ENCODE data around the gene VPS11. TPM values are rescaled to one million over a fixed set of nuclear protein-coding genes. Genes with fewer than 3 reads are reported as not detected.
"Not testable (repeated sequence)": the region's sequence is repeated elsewhere in the genome, so short reads cannot be mapped to it uniquely, and the experiment has no call there.

Gene VPS11
- total RNA-seq, 2 experiments from 2014 or later = 19.2 to 21.1 TPM

- ChIA-PET POLR2A (interaction anchor here (0.6 to 3.3 kb wide), 17 partner anchors 8 to 229 kb away, joined by 3 to 56 read pairs (median 6); partner anchors contain the start of genes C2CD2L, HINFP, HMBS and HYOU1), CTCF (interaction anchor here (1.1 to 2.0 kb wide), 8 partner anchors 8 to 190 kb away, joined by 3 to 8 read pairs (median 6); partner anchors contain the start of genes C2CD2L, HMBS and VPS11)
- intact Hi-C loops (cut with micrococcal nuclease) = loop anchor here (2.0 kb wide), 2 partner anchors 27 to 103 kb away; partner anchors contain the start of gene HINFP
- Mint-ChIP-seq H3K36me3 (peaks cover 58% of the 10 kb centered on the region), H3K27me3 (peaks cover 3% of the 10 kb centered on the region), H3K9me3 (no peaks in the 10 kb centered on the region), H3K4me1 (ENCODE audit: low read depth) (peaks cover 33% of the 10 kb centered on the region), H3K27ac (peak overlapping the region; percentile 94), H3K4me3 (peak overlapping the region; percentile 95)
- DNase-seq = peak; percentile 65
These were observed 26.6 kb downstream of the VPS11 start for GRCh38 chr11:119093942-119094815.

GRCh38 chr11:119094816-119095065 lies 27.1 kb downstream of the VPS11 start:
- ChIA-PET CTCF (interaction anchor here (0.7 to 2.0 kb wide), 8 partner anchors 9 to 229 kb away, joined by 3 to 8 read pairs (median 6); partner anchors contain the start of genes C2CD2L and VPS11), POLR2A (interaction anchor here (0.6 to 3.3 kb wide), 17 partner anchors 8 to 229 kb away, joined by 3 to 56 read pairs (median 6); partner anchors contain the start of genes C2CD2L, HINFP, HMBS and HYOU1)
- DNase-seq = no peak
- peaks cover 34% of the 10 kb centered on the region for H3K4me1 Mint-ChIP-seq (ENCODE audit: low read depth)
- H3K27ac Mint-ChIP-seq = peak overlapping the region; percentile 94
- peak overlapping the region; percentile 95 for H3K4me3 Mint-ChIP-seq
- H3K9me3 Mint-ChIP-seq = no peaks in the 10 kb centered on the region
- peaks cover 3% of the 10 kb centered on the region for H3K27me3 Mint-ChIP-seq
- intact Hi-C loops (cut with micrococcal nuclease) = loop anchor here (1.0 to 2.0 kb wide), 7 partner anchors 9 to 102 kb away; partner anchors contain the start of genes C2CD2L, HINFP, HYOU1 and RPS25
- H3K36me3 Mint-ChIP-seq = peaks cover 58% of the 10 kb centered on the region

DNA sequence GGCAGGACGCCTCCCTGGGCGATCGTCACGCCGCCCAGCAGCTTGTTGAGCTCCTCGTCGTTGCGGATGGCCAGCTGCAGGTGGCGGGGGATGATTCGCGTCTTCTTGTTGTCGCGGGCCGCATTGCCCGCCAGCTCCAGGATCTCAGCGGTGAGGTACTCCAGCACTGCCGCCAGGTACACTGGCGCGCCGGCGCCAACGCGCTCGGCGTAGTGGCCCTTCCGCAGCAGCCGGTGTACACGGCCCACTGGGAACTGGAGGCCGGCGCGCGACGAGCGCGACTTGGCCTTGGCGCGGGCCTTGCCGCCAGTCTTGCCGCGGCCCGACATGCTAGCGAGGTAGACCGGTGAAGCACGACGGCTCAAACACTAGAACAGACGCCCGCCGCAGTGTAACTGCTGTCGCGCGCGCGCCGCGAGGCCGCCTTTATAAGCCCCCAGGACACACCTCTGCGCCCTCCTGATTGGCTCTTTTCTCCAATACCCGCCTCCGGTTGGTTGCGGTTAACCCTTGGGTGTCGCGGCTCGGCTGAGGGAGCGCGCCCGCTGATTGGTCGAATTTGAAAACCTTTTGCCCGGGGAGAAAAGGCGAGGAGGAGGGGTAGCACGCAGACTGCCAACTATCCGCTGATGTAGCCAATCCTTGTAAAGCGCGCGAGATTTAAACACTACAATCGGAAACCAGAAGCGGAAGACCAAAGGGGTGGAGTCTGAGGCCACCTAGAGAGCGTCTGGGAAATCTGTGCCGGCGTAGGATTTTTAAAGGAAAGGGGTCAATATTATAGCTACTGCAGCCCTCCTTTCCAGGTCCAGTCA lies 27.7 kb downstream of the VPS11 start:
- peak overlapping the region; percentile 94 for H3K27ac Mint-ChIP-seq
- peaks cover 39% of the 10 kb centered on the region for H3K4me1 Mint-ChIP-seq (ENCODE audit: low read depth)
- peak; percentile 100 for DNase-seq
- H3K36me3 Mint-ChIP-seq = peaks cover 58% of the 10 kb centered on the region
- intact Hi-C loops (cut with micrococcal nuclease) = loop anchor here (1.0 to 2.0 kb wide), 7 partner anchors 10 to 102 kb away; partner anchors contain the start of genes C2CD2L, HINFP, HYOU1 and RPS25
- H3K9me3 Mint-ChIP-seq = no peaks in the 10 kb centered on the region
- ChIA-PET CTCF (interaction anchor here (0.7 to 2.0 kb wide), 8 partner anchors 9 to 228 kb away, joined by 3 to 8 read pairs (median 6); partner anchors contain the start of genes C2CD2L and VPS11), POLR2A (interaction anchor here (0.6 to 3.3 kb wide), 18 partner anchors 10 to 228 kb away, joined by 3 to 56 read pairs (median 6); partner anchors contain the start of genes C2CD2L, HINFP, HMBS and HYOU1)
- H3K27me3 Mint-ChIP-seq = peaks cover 3% of the 10 kb centered on the region
- peak overlapping the region; percentile 95 for H3K4me3 Mint-ChIP-seq

GRCh38 chr11:119099711-119100110 lies 32.1 kb downstream of the VPS11 start:
- CTCF ChIA-PET = interaction anchor here (0.6 to 1.2 kb wide), 6 partner anchors 9 to 66 kb away, joined by 3 to 6 read pairs (median 3); partner anchors contain the start of genes HMBS and VPS11
- Mint-ChIP-seq H3K4me3 (peak overlapping the region; percentile 92), H3K9me3 (no peaks in the 10 kb centered on the region), H3K4me1 (ENCODE audit: low read depth) (peaks cover 29% of the 10 kb centered on the region), H3K27me3 (peaks cover 3% of the 10 kb centered on the region), H3K27ac (no peak overlapping the region), H3K36me3 (peaks cover 30% of the 10 kb centered on the region)
- no peak for DNase-seq
- intact Hi-C loops (cut with micrococcal nuclease) = loop anchor here (2.0 to 5.0 kb wide), 2 partner anchors 68 to 69 kb away; partner anchors contain the start of genes NLRX1 and SLC37A4
- POLR2A ChIA-PET = no interaction called here

DNA sequence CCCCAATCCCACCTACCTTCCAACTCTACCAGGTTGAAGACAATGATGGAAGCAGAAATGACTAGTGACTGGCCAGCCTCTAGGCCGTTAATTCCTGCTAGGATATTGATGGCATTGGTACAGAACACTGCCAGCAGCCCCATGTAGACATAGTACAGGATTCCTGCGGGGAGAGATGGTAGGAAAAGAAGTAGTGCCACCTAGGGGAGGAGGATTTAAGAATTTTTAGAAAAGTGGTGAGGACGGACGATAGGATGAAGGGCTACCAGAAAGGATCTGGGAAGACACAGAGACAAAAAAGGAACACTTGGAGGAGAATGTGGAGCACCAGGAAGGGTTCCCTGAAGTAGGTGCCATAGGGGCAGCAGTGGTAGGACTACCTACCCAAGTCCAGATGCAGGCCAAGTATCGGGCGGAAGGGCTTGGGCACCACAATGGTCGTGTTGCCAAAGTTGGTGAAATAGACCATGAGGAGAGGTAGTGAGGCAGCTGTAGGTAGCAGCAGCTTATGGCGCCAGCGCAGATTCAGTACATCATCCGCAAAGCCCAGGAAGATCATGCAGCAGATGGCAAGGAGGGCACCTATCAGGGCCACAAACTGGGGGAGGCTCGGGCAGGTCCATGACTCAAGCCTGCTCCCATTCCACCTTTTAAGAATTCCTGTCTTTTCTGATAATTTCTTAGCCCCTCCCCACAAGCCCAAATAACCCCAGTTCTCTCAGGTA lies 32.8 kb downstream of the VPS11 start:
- Mint-ChIP-seq H3K27ac (peak overlapping the region; percentile 92), H3K9me3 (no peaks in the 10 kb centered on the region), H3K27me3 (peaks cover 2% of the 10 kb centered on the region), H3K36me3 (peaks cover 23% of the 10 kb centered on the region), H3K4me3 (peak overlapping the region; percentile 92), H3K4me1 (ENCODE audit: low read depth) (peaks cover 29% of the 10 kb centered on the region)
- CTCF ChIA-PET = interaction anchor here (0.6 to 1.2 kb wide), 6 partner anchors 9 to 66 kb away, joined by 3 to 6 read pairs (median 3); partner anchors contain the start of genes HMBS and VPS11
- no peak for DNase-seq
- intact Hi-C loops (cut with micrococcal nuclease) = loop anchor here (2.0 to 5.0 kb wide), 2 partner anchors 67 to 70 kb away; partner anchors contain the start of genes NLRX1 and SLC37A4
- POLR2A ChIA-PET = no interaction called here

- peak; percentile 62 for DNase-seq
- CTCF ChIA-PET = interaction anchor here (0.6 to 1.9 kb wide), 5 partner anchors 21 to 237 kb away, joined by 3 to 6 read pairs (median 3); partner anchors contain the start of gene NLRX1
- peaks cover 22% of the 10 kb centered on the region for H3K36me3 Mint-ChIP-seq
These were observed 33.6 kb downstream of the VPS11 start for GRCh38 chr11:119100994-119101758.

DNA sequence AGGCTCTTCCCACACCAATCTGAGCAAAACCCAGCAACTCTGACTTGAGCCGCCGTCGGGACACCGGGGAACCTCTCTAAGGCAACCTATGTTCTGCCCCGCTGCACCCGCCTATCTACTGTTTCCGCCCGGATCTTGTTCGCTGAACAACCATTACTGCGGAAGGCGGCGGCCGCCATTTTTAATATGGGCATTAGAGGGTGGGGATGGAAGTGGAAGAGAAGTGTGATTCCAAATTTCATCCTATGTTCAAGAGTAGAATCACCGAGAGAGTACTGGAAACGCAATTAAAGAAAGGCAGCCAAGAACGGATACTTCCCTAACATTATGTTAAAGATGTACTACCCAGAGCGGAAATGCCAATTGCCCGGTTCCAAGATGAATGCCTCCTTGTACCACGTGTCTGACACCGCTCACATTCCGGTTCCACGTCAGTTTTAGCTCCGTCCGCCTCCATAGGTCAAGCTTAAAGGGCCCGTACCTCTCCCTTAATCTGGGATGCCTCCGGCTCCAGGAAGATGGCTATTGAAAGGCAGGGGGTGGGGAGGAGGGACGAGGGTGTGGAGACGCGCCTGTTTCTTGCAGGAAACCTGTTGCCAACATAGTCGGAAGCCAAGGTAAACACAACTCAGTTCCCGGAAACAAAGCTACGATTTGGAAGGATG lies 34.3 kb downstream of the VPS11 start, which contains the start of gene DPAGT1:
Gene DPAGT1 (minus strand): TSS at position 95 of the 665 bp plus-strand sequence. CDS start 198 bp downstream, outside the sequence.
- Mint-ChIP-seq H3K27me3 (no peaks in the 10 kb centered on the region), H3K4me1 (ENCODE audit: low read depth) (peaks cover 33% of the 10 kb centered on the region), H3K36me3 (peaks cover 19% of the 10 kb centered on the region), H3K9me3 (no peaks in the 10 kb centered on the region), H3K4me3 (peak within 1 kb of the TSS; percentile 92), H3K27ac (peak within 1 kb of the TSS; percentile 92)
- ChIA-PET POLR2A (interaction anchor here (0.6 to 1.7 kb wide), 15 partner anchors 8 to 318 kb away, joined by 3 to 8 read pairs (median 4); partner anchors contain the start of genes CENATAC, DDX6, HINFP and HMBS), CTCF (interaction anchor here (0.6 to 1.9 kb wide), 9 partner anchors 16 to 236 kb away, joined by 3 to 9 read pairs (median 4); partner anchors contain the start of genes CBL, NLRX1 and VPS11)
- DNase-seq = peak; percentile 92
- intact Hi-C loops (cut with micrococcal nuclease) = loop anchor here (1.0 to 5.0 kb wide), 3 partner anchors 19 to 71 kb away; partner anchors contain the start of genes HINFP, NLRX1 and SLC37A4

More at GRCh38 chr11:119100994-119101758, 33.6 kb downstream of the VPS11 start:
- H3K9me3 Mint-ChIP-seq = no peaks in the 10 kb centered on the region
- peaks cover 27% of the 10 kb centered on the region for H3K4me1 Mint-ChIP-seq (ENCODE audit: low read depth)
- H3K4me3 Mint-ChIP-seq = peak overlapping the region; percentile 92
- H3K27me3 Mint-ChIP-seq = no peaks in the 10 kb centered on the region
- H3K27ac Mint-ChIP-seq = peak overlapping the region; percentile 92
- POLR2A ChIA-PET = interaction anchor here (1.1 to 1.7 kb wide), 10 partner anchors 10 to 310 kb away, joined by 3 to 8 read pairs (median 6); partner anchors contain the start of genes CENATAC, DDX6, HINFP and HMBS
- intact Hi-C loops (cut with micrococcal nuclease) = loop anchor here (1.0 to 5.0 kb wide), 3 partner anchors 20 to 70 kb away; partner anchors contain the start of genes HINFP, NLRX1 and SLC37A4

DNA sequence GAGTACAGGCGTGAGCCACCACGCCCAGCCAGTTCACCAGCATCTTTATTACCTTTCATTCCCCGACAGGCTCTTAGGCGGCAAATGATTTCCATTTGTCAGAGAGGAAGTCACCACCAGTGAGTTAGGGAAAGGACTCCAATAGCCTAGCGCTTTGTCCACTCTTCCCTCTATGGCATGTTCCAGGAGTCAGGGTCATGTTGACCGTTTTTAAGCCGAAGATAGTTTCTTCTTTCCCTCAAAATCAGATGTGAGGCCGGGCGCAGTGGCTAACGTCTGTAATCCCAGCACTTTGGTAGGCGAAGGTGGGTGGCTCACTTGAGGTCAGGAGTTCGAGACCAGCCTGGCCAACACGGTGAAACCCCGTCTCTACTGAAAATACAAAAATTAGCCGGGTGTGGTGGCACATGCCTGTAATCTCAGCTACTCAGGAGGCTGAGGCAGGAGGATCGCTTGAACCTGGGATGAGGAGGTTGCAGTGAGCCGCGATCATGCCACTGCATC lies 35.6 kb downstream of the VPS11 start:
- H3K4me3 Mint-ChIP-seq = peak overlapping the region; percentile 92
- H3K36me3 Mint-ChIP-seq = peaks cover 11% of the 10 kb centered on the region
- not testable (repeated sequence) for H3K27me3 Mint-ChIP-seq, DNase-seq, H3K9me3 Mint-ChIP-seq
- peak overlapping the region; percentile 92 for H3K27ac Mint-ChIP-seq
- peaks cover 34% of the 10 kb centered on the region for H3K4me1 Mint-ChIP-seq (ENCODE audit: low read depth)
- intact Hi-C loops (cut with micrococcal nuclease) = loop anchor here (5.0 kb wide), 1 partner anchor 64 kb away; the partner anchor contains the start of gene NLRX1
- POLR2A ChIA-PET = interaction anchor here (0.8 to 1.5 kb wide), 6 partner anchors 9 to 191 kb away, joined by 3 to 7 read pairs (median 5); partner anchors contain the start of genes HINFP, HYOU1 and NLRX1
- CTCF ChIA-PET = interaction anchor here (0.6 to 1.9 kb wide), 4 partner anchors 93 to 219 kb away, joined by 3 to 9 read pairs (median 5); partner anchors contain the start of gene CBL

DNA sequence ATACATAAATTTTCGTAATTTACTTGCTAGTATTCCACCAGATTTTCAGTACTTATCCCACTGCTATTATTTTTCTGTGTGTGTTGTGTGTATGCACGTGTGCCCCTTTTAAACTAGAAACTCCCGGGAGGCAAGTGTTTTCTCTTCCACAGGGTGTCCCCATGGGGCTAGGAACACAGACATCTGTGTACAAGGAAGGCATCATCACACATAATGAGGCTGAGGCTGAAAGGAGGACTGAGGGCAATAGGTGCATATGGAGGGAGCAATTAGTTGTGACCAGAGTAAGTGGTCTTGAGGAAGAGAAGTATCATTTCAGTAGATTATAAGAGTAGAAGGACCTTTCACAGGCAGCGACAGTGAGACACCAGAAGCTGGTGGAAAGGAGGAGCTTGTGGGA lies 36.2 kb downstream of the VPS11 start:
- POLR2A ChIA-PET = no interaction called here
- Mint-ChIP-seq H3K4me3 (peak overlapping the region; percentile 17), H3K36me3 (peaks cover 5% of the 10 kb centered on the region), H3K27me3 (no peaks in the 10 kb centered on the region), H3K4me1 (ENCODE audit: low read depth) (peaks cover 37% of the 10 kb centered on the region), H3K27ac (peak overlapping the region; percentile 47), H3K9me3 (no peaks in the 10 kb centered on the region)
- intact Hi-C loops (cut with micrococcal nuclease) = loop anchor here (5.0 kb wide), 1 partner anchor 64 kb away; the partner anchor contains the start of gene NLRX1
- no peak for DNase-seq
- CTCF ChIA-PET = interaction anchor here (1.4 kb wide), 1 partner anchor 12 kb away, joined by 3 read pairs; no protein-coding TSS in a partner anchor
